Stimulated activated CD4-positive, alpha-beta T cell treated with anti-CD3 and anti-CD28 coated beads, Interleukin-15, amount 100 ng/mL, for 48 hours (primary cell): ENCODE measurements around the gene INSYN1.
"Not testable (repeated sequence)": the region's sequence is repeated elsewhere in the genome, so short reads cannot be mapped to it uniquely, and the experiment has no call there.

Experiments used
- DNase-seq, 2 donors: peaks; one replicate each; pipeline ENCODE4 v3.0.0-alpha.2; 2020; ENCODE audit warnings: low read depth in 2 of 2

INSYN1 gene

DNA sequence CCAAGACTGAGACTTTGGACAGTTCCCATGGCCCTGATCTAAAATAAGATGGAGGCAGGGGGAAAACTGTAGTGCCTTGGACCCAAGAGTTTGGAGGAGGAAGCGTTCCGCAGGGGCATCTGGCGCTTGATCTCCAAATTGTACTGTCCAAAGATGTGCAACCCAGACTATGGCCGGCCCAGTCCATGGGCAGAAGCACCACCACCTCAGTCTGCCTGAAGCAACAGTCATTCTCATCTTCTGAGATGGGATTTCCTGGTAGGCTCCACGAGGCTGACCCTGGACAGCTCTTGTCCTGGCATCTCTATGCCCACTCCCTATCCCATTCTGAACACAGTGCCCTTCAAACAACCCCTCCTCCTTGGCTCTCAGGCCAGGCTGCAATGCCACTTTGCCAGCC, 3.6 kb downstream of the INSYN1 start:
- DNase-seq, result no peak

DNA sequence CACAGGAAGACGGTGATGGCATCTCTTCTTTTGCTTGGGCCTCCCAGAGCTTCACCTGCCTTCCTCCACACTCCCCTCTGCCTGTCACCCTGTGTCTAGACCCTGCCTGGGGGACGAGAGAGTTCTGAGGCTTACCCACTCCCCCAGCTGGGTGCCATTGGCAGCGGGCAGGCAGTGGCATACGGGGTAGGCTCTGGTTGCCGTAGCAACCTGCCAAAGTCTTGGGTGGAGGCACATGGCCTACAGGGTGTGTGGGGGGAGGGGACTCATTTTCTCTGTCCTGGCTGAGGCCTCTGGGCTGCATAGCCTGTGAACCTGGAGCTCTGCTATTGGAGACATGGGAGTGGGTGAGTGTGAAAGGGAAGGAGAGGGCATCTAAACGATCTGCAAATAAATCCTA, 4.4 kb downstream of the INSYN1 start:
- no peak for DNase-seq

DNA sequence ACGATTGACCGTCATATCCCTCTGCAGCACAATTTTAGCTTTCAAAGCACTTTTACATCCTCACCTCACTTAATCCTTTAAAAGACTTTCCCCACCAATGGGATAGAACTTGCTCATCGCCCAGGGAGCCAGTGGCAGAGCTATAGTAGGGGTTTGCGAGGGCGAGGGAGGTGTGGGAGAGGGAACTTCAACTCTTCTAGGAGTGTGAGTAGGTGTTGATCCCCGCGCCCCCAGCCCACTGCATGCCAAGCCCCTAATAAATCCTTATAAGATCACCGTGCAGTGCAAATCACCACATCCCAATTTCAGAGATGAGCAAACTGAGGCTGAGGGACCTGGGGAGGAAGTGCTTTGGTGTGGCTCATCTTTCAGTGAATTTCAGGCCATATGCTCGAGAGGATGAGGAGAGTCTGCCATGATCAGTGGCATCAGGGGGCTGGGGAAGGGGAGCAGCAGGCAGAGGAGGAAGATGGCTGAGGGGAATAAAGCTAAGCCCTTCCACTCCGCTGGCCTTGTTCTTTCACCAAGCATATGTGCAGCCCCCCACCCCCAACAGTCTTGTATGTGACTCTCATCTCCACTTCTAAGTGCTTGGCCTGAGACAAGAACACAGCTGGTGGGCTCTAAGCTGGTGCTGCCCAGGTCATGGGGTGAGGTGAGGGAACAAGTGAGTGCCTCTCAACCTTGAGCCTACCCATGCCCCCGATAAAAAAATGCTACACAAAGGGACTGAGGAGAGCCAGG, 5.1 kb downstream of the INSYN1 start:
- no peak for DNase-seq

DNA sequence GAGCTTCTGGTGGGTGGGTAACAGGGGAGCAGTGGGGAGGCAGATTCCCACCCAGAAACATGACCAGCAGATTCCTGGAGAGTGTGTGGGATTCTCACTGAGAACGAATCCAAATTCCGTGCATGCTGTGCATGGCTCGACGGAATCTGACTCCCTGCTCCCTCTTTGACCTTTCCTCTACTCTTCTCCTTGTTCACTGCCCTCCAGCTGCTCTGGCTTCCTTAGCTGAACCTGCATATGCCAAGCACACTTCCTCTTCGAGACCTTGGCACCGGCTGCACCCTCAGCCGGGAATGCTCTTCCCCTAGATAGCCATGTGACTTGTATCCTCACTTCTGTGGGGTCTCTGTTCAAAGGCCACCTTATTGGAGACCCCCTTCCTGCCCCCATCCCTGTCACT, 6.3 kb downstream of the INSYN1 start:
- DNase-seq, result no peak

DNA sequence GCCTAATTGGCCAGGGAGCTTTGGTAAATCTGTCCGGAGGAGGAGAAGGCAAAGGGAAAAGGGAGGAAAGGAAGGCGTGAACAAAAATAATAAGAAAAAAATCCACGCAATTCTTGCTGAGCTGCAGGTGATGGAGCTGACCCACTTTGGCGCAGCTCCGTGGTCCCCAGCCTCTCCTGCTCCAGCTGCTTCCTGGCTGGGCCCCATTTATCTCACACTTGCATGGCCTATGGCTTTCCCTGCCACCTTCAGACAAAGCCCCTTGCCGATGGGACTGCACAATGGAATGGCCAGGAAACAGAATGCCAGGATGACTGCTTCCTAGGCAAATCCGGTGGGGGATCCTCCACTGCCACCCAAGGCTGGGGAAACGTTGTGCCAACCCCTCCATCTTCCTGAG, 6.9 kb downstream of the INSYN1 start:
- DNase-seq, result no peak

DNA sequence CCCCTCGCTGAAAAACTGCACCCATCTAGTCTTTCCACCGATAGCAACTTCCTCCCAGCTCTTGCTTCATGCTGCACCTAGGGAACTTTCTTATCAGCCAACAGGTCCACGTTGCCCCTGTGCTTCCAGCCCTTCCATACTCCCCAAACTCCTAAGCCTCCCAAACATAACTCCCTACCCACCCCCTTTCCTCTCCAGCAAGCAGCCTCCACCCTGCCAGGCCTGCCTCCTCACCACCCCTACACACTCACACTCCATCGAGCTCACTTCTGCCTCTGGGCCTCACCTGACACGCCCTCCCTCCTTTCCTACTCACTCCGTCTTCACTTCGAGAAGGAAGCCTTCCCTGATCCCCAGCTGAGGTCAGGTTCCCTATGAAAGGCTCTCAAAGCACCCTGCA, 8.1 kb downstream of the INSYN1 start:
- no peak for DNase-seq

DNA sequence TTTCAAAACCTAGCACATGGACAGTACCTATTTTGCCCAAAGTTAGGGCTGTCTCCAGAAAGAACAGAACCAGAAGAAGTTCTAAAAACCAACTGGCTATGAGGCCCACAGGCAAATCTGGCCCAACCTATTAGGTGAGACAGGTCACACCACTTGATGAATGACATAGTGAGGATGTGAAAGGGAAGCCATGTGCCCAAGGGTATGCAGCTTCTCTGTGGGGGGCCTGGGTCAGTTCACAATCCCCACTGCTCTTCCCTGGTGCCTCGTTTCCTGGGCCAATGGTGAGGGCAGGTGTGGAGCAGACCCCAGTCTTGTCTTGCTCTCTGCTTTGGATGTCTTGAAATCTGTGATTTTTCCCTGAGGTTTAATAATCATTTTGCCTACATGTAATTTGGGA, 8.9 kb downstream of the INSYN1 start:
- DNase-seq, result no peak

DNA sequence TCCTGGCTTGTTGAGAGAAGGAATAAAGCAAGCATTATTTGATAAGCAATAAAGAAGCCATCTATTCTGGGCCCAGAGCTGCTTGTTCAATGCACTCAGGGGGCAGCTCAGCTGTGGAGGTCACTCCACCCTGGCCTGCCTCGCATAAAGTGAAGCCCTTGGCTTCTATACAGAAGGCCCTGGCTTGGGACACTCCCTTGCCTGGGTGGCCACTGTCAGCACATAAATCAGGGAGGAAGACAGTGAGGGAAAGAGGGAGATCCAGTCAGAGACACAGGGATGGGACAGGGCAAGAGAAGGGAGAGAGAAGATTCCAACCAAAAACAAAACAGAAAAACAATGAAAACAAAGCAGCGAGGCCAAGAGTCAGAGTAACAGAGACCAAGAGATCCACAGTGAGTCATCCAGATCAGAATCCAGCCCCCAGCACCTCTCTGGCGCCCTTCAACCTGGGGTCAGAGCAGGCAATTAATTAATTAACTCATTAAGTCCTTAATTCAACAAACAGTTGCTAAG, 11.8 kb downstream of the INSYN1 start:
- no peak for DNase-seq

DNA sequence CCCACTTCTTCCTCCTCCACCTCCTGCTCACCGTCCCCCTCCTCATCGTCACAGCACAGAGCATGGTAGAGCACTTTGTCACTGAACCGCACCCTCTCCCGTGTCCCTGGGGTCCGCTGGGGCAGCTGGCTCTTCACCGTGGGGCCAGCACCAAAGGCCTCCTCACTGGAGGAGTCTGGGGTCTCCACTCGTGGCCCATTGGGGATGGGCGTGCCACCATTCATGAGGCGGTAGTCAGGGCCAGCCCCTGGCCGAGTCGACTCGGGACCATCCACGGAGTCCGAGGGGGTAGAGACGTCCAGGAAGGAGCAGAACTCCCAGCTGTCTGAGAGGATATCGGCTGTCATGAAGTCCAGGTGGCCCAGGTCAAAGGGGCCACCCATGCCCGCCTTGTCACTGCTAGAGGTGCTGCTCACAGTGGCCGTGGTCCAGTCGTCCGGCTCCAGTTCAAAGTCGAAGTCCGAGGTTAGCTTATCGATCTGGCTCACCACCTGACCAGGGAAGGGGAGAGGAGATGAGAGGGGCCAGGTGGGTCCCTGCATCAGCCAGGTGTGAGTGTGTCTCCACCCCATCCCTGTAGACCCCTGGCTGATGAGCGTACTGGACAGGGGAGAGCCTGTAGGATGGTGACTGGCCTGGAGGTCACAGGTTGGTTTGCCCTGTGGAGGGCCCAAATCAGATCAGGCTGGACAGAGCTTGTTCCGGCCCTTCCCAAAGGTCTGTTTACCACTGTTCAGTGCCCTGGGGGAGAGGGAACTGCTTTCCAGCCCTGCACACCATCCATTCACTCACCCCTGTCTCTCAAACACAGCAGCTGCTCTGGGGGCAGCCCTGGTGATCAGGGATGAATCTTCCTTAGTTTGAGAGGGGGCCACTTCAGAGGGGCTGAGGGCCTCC, 12.8 kb downstream of the INSYN1 start:
- DNase-seq, result no peak

DNA sequence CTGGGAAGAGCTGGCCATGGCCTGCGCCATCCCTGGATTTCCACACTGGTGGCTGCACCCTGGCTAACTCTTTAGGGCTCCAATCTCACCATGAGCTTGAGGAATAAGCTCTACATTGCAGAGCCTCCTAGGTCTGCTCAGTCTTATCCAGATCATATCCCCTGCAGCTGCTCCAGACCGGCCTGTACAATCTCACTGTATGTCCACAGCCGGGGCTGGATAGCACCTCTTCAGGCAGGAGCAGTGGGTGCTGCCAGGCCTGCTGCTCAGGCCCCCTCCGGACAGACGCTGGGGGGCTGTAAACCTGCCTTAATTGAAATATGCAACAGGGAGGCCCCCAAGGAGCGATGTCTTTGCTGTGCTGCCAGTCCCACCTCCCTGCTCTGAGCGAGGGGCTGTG, 15.6 kb downstream of the INSYN1 start:
- no peak for DNase-seq

DNA sequence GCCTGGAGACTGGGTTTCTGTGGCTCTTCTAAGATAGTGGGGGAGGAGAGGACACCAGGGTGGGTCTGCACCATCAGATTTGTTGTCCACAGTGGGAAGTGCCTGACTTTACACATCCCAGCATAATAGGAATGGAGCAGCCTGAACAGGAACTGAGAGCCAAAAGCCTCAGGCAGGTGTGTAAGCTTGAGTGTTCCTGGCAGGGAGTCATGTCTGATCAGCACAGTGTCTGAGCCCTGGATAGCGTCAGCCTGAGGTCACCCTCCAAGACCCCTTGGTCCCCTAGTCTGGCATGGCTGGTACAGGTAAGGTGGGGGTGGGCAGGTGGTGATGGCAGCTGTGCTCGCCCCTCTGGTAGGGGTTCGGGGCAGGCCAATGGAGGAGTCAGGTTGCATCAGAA, 20.2 kb downstream of the INSYN1 start:
- DNase-seq, result no peak

DNA sequence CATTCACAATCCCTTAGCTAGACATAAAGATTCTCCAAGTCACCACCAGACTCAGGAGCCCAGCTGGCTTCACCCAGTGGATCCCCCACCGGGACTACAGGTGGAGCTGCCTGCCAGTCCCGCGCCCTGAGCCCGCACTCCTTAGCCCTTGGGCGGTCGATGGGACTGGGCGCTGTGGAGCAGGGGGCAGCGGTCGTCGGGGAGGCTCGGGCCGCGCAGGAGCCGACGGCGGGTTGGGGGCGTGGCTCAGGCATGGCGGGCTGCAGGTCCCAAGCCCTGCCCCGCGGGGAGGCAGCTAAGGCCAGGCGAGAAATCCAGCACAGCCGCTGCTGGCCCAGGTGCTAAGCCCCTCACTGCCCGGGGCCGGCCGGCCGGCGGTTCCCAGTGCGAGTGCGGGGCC, 21.1 kb downstream of the INSYN1 start:
- not testable (repeated sequence) for DNase-seq

DNA sequence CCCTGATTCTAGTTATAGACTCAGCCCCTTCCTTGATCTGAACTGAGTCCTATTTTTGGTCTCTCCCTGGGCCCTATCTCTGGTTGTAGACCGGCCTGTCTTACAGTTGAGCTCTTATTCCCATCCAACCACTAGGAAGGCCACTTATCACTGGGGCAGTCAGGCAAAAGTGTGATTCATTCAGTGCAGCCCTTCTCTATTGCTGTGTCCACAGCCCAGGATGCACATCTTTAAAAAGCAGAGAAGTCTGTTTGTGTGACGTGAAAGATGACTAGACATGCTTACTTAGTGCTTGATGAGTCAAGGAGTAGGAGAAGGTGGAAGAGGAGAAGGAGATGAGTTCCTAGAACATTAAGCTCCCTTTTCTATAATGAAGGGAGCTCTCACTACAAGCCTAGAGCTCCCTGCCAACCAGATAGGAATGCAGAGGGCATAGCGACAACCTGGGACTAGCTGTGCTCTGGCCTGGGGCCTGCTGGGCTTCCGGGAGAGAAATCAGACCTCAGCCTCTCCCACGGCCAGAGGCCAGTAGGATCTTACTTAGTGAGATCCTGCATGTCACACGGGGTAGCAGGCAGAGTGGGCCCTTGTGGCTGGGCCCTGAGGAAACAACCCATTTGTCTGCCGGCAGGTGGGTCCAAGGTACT, 25.7 kb downstream of the INSYN1 start:
- DNase-seq, result no peak

DNA sequence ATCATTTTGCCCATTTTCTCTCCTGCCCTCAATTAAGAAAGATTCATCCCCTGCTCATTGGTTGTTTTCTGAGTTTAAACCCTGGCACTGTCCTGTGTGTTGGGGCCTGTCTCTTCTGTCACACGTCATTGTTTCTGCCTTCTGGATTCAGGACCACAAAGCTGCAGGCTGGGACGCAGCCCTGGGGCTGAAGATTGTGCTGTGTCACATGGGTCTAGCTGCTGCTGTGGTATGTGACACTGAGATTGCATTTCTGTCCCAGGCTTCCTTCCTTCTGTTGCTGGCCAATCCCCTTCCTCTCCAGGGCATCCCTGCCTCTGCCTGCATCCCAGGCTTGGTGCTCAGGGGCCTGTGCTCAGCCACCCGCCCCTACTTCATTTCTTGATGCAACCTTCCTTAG, 28.9 kb downstream of the INSYN1 start:
- DNase-seq, result no peak

DNA sequence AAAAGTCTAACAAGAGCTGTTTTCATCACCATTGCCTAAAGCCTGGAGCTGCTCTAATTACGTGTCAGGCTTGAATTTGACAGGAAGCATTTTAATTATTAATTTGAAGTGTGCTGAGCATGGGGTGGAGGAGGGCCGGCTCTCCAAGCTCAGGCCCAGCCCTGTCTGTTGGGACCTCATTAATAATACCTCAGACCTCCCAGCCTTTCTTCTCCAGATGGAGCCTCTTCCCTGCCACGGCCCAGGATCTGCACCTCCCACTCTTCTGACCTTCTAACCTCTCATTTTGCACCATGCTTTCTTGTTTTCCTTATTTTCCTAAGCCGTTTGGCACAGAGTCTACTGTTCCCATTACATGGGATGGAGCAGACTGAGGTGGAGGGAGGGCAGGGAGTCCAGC, 30.0 kb downstream of the INSYN1 start:
- DNase-seq, result no peak

DNA sequence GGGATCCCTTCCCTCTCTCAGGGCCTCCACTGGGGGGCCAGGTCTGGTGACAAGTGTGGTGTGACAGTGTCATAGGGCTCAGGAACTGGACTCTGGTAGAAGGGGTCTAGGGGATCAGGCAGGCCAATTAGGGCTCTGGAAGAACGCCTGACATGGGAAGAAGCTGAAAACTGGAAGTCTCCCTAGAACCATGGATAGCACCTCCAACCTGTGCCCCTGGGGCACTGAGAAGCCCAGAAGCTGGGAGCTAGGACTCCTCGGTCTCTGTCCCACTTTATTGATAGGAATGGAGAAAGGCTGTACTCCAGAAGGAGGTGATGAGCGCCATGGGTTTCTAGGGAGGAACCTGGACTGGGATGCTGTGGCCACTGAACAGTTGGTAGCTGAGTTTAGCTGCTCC, 30.7 kb downstream of the INSYN1 start:
- no peak for DNase-seq

DNA sequence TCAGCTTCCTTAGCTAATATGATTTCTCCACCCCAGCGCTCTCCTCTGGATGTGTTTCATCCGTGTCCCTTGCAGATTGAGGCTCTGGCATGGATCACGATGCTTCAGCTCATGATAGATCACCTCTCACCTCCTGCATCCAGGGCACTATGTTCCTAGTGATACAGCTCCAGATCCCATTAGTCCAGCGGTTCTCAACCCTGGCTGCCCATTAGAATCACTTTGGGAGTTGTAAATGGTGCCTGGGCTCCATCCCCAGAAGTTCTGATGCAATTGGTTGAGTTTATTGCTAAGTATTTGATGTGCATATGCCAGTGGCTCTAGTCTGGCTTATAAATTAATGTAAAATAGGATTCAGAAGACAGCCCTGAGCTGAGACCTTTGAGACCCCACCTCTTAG, 34.5 kb downstream of the INSYN1 start:
- DNase-seq, result no peak

DNA sequence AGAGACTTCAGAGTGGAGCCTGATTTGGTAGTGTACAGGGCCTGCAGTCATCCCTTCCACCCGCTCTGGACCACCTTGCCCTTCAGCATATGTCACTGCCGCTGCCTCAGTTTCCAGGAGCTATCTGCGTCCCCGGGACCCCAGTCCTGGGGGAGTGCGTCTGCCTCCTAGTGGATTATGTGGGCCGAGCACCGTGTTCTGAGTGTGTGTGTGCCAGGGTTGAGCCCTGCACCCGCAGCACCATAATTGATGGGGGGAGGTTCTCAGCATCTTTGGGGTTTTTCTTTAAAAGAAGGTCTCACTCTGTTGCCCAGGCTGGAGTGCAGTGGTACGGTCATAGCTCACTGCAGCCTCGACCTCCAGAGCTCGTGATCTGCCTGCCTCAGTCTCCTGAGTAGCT, 35.3 kb downstream of the INSYN1 start:
- DNase-seq, result no peak

DNA sequence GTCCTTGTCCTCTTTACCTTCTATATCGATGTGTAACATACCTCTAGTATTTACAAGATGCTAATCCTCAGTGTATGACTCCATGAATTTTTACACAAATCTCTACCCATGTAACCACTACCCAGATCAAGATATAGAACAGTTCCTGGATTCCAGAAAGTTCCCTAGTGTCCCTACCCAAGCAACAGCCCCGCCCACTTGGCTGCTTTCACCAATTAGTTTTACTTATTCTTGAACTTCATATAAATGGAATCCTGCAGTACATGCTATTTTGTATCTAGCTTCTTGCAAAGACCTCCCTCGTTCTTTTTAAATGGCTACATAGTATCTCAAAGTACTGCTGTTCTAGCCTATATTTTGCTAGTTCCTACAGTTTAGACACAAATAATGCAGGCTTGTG, 35.9 kb downstream of the INSYN1 start:
- no peak for DNase-seq

DNA sequence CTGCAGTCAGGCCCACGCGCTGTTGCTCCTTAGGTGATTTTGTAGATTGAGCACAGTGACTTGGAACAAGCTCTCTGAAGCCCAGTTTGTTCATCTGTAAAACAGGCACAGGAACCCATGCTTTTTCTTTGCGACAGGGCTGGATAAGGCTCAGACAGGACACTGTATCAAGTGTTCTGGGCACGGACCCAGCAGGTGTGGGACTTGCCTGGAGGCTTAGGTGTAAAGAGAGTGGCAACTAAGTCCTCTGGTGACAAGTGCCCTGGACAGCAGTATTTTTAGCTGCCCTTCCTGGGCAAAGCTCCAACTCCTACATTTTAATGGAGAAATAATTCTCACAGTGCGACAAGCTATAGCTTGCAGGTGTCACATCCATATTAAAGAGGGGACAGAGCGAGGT, 36.7 kb downstream of the INSYN1 start:
- DNase-seq, result no peak

DNA sequence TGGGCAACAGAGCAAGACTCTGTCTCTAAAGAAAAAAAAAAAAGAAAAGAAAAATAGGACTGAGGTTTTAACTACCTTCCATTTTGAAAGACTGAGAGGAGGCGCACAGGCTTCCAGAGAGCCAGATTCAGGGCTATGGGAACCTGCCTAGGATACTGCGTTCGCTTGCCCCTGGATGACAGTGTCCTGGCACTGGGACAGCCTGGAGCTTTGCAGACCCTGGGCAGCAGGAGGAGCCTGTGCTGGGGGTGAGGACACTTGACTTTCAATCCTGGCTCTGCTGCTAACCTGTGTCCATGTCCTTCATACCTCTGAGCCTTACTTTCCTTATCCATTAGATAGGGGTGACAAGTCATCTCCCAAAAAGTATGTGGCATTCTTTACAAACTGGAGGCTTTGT, 37.7 kb downstream of the INSYN1 start:
- DNase-seq, result no peak

DNA sequence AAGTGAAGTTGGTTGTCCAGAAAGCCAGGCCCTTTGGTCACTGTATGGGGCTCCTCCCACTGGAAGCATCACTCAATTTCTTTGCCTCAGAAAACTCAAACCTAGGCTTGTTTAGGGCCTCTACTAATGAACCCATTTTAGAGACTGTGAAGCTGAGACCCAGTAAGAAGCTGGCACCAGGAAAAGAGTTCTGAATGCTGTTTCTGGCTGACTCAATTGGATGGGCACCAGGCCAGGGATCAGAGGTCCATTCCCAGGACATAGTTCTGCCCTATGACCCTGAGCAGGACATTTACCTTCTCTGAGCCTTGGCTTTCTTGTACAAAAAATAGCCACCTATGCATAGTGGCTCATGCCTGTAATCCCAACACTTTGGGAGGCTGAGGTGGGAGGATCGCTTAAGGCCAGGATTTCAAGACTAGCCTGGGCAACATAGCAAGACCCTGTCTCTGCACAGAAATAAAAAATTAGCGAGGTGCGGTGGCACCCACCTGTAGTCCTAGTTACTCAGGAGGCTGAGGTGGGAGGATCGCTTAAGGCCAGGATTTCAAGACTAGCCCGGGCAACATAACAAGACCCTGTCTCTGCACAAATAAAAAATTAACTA, 38.4 kb downstream of the INSYN1 start:
- DNase-seq, result no peak
